HG02852 (cell line): ENCODE results near the gene RPS27L.
A peak's percentile ranks its signal among the peaks of the same experiment; 100 is the strongest.

ENCODE experiments used
- ATAC-seq: cut with Tn5 transposase; IDR thresholded peaks from one replicate; pipeline ENCODE4 v1.9.1; 2021; ENCODE audit warnings: mild to moderate bottlenecking, moderate library complexity; ENCODE audit not compliant: unreplicated experiment

Gene RPS27L

GRCh38 chr15:63188247-63188925, 31.1 kb upstream of the RPS27L start:
- no peak for ATAC-seq

GRCh38 chr15:63187589-63188226, 30.4 kb upstream of the RPS27L start:
- no peak for ATAC-seq

- ATAC-seq = no peak
Observed at GRCh38 chr15:63186065-63186464, 28.8 kb upstream of the RPS27L start.

GRCh38 chr15:63185206-63185605, 27.9 kb upstream of the RPS27L start:
- ATAC-seq = no peak

- ATAC-seq = no peak
Observed at GRCh38 chr15:63181648-63182047, 24.4 kb upstream of the RPS27L start.

GRCh38 chr15:63180746-63181145, 23.5 kb upstream of the RPS27L start:
- no peak for ATAC-seq

- no peak for ATAC-seq
Observed at GRCh38 chr15:63178034-63178433, 20.8 kb upstream of the RPS27L start.

- no peak for ATAC-seq
Observed at GRCh38 chr15:63176302-63176701, 19.0 kb upstream of the RPS27L start.

GRCh38 chr15:63172851-63173451, 15.7 kb upstream of the RPS27L start:
- ATAC-seq = no peak

- ATAC-seq = no peak
Observed at GRCh38 chr15:63172376-63172775, 15.1 kb upstream of the RPS27L start.

- no peak for ATAC-seq
Observed at GRCh38 chr15:63169788-63170187, 12.5 kb upstream of the RPS27L start.

- no peak for ATAC-seq
Observed at GRCh38 chr15:63166219-63166618, 8.9 kb upstream of the RPS27L start.

- no peak for ATAC-seq
Observed at GRCh38 chr15:63165166-63165859, 8.0 kb upstream of the RPS27L start.

GRCh38 chr15:63163217-63163616, 5.9 kb upstream of the RPS27L start:
- no peak for ATAC-seq

GRCh38 chr15:63160638-63161037, 3.4 kb upstream of the RPS27L start:
- ATAC-seq = no peak

GRCh38 chr15:63157891-63158431, 684 bp upstream of the RPS27L start:
- peak; percentile 27 for ATAC-seq

- ATAC-seq = peak; percentile 13
Observed at GRCh38 chr15:63156755-63157117, 541 bp downstream of the RPS27L start.

GRCh38 chr15:63156086-63156710, 1.1 kb downstream of the RPS27L start:
- ATAC-seq = no peak

GRCh38 chr15:63155486-63155885, 1.8 kb downstream of the RPS27L start:
- ATAC-seq = no peak

- no peak for ATAC-seq
Observed at GRCh38 chr15:63151665-63152064, 5.6 kb downstream of the RPS27L start.

GRCh38 chr15:63146684-63147083, 10.6 kb downstream of the RPS27L start:
- ATAC-seq = no peak
